ENCODE data around the gene ZNF318. TPM values are rescaled to one million over a fixed set of nuclear protein-coding genes. Genes with fewer than 3 reads are reported as not detected.

Gene ZNF318
- total RNA-seq, 1 experiment from 2014 or later: 24.3 TPM

DNA sequence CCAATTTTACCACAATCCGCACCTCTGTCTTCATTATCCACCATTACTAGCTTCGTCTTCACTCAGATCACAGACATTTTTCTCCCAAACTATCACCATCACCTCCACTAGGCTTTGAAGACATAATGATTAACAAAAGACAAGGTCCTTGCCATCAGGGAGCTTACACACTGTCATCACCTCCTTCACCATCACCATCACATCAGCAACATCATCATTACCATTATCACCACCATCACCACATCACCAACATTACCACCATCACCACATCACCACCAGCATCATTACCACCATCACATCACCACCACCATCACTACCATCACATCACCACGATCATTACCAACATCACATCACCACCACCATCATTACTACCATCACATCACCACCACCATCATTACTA is 75.7 kb downstream of the ZNF318 start:
- CTCF ChIA-PET: no interaction called here
- no peaks in the 10 kb centered on the region for H3K36me3 Mint-ChIP-seq

DNA sequence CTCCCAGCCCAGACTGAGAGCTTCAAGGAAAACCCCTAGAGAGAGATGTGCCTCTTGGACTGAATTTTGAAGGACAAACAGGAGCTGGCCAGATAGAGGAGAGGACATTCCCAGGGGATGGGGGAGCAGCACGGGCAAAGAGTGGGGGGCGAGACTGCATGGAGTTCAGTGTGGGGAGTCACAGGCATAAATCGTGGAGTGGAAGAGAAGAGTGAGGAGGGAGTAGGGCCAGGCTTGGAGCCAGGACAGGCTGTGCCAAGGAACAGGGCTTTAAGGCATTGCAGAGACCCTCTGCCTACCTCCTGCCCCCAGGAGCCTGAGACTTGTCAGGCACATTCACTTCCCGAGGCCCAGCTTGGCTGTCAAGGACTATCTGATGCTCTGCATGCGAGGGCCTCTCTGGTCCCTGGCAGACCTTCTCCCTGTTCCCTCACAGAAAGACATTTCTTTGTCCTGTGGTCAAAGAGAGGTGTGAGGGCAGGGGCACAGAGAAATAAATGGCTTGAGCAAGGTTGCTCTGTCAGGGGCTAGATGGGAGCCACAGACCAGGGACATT is 76.6 kb downstream of the ZNF318 start:
- H3K4me1 Mint-ChIP-seq: peaks cover 7% of the 10 kb centered on the region
- H3K9me3 Mint-ChIP-seq: no peaks in the 10 kb centered on the region
- peaks cover 9% of the 10 kb centered on the region for H3K27me3 Mint-ChIP-seq (ENCODE audit: low read depth)
- H3K4me3 Mint-ChIP-seq: no peak overlapping the region
- no peak overlapping the region for H3K27ac Mint-ChIP-seq
- ATAC-seq: no peak
- DNase-seq (ENCODE audit: low spot score): no peak
- H3K36me3 Mint-ChIP-seq: no peaks in the 10 kb centered on the region
- ChIA-PET POLR2A (interaction anchor here (0.7 kb wide), 1 partner anchor 63 kb away, joined by 3 read pairs; no protein-coding TSS in a partner anchor), CTCF (interaction anchor here (0.7 to 1.0 kb wide), 3 partner anchors 14 to 1097 kb away, joined by 3 read pairs; no protein-coding TSS in a partner anchor)
- TF ChIP-seq ATF6 (CRISPR knock-in tag; IDR thresholded peaks at IDR 0.05): no peak
- TF ChIP-seq USF2 (CRISPR knock-in tag; IDR thresholded peaks at IDR 0.05): no peak
- TF ChIP-seq GABPB1 (CRISPR knock-in tag; IDR thresholded peaks at IDR 0.05): no peak
- no peak for TF ChIP-seq E2F5 (CRISPR knock-in tag; IDR thresholded peaks at IDR 0.05)
- no peak for TF ChIP-seq ZNF121 (CRISPR knock-in tag; IDR thresholded peaks at IDR 0.05)
- no peak for TF ChIP-seq GTF2I (CRISPR knock-in tag; conservative IDR thresholded peaks at IDR 0.05)
- no peak for TF ChIP-seq MLX (CRISPR knock-in tag; IDR thresholded peaks at IDR 0.05)
- TF ChIP-seq ARID4B (CRISPR knock-in tag; IDR thresholded peaks at IDR 0.05; ENCODE audit: borderline replicate concordance): no peak

More for the DNA sequence above, 75.7 kb downstream of the ZNF318 start:
- TF ChIP-seq FOXJ3 (CRISPR knock-in tag; IDR thresholded peaks at IDR 0.05; ENCODE audit: borderline replicate concordance) (no peak), ZNF121 (CRISPR knock-in tag; IDR thresholded peaks at IDR 0.05) (no peak), TCF7 (CRISPR knock-in tag; IDR thresholded peaks at IDR 0.05; ENCODE audit: low read depth) (no peak), GRHL2 (CRISPR knock-in tag; IDR thresholded peaks at IDR 0.05; ENCODE audit: insufficient replicate concordance, severe bottlenecking) (no peak), ELF4 (CRISPR knock-in tag; IDR thresholded peaks at IDR 0.05; ENCODE audit: low read depth) (no peak), ATF3 (CRISPR knock-in tag; conservative IDR thresholded peaks at IDR 0.05) (no peak), KAT7 (CRISPR knock-in tag; IDR thresholded peaks at IDR 0.05; ENCODE audit: borderline replicate concordance) (no peak), MYBL2 (CRISPR knock-in tag; IDR thresholded peaks at IDR 0.05) (no peak), ZBTB43 (CRISPR knock-in tag; IDR thresholded peaks at IDR 0.05) (no peak), ZNF423 (CRISPR knock-in tag; IDR thresholded peaks at IDR 0.05) (no peak), ZNF232 (CRISPR knock-in tag; IDR thresholded peaks at IDR 0.05) (no peak), IRF2 (CRISPR knock-in tag; IDR thresholded peaks at IDR 0.05; ENCODE audit: borderline replicate concordance, low read depth) (no peak), ZBTB21 (CRISPR knock-in tag; IDR thresholded peaks at IDR 0.05; ENCODE audit: borderline replicate concordance) (no peak), ZNF138 (CRISPR knock-in tag; conservative IDR thresholded peaks at IDR 0.05) (no peak), NFE2L1 (CRISPR knock-in tag; IDR thresholded peaks at IDR 0.05) (no peak)
- TF ChIP-seq, protein P1, sequence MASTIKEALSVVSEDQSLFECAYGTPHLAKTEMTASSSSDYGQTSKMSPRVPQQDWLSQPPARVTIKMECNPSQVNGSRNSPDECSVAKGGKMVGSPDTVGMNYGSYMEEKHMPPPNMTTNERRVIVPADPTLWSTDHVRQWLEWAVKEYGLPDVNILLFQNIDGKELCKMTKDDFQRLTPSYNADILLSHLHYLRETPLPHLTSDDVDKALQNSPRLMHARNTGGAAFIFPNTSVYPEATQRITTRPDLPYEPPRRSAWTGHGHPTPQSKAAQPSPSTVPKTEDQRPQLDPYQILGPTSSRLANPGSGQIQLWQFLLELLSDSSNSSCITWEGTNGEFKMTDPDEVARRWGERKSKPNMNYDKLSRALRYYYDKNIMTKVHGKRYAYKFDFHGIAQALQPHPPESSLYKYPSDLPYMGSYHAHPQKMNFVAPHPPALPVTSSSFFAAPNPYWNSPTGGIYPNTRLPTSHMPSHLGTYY (CRISPR knock-in tag; IDR thresholded peaks at IDR 0.05): no peak
- TF ChIP-seq, protein P2, sequence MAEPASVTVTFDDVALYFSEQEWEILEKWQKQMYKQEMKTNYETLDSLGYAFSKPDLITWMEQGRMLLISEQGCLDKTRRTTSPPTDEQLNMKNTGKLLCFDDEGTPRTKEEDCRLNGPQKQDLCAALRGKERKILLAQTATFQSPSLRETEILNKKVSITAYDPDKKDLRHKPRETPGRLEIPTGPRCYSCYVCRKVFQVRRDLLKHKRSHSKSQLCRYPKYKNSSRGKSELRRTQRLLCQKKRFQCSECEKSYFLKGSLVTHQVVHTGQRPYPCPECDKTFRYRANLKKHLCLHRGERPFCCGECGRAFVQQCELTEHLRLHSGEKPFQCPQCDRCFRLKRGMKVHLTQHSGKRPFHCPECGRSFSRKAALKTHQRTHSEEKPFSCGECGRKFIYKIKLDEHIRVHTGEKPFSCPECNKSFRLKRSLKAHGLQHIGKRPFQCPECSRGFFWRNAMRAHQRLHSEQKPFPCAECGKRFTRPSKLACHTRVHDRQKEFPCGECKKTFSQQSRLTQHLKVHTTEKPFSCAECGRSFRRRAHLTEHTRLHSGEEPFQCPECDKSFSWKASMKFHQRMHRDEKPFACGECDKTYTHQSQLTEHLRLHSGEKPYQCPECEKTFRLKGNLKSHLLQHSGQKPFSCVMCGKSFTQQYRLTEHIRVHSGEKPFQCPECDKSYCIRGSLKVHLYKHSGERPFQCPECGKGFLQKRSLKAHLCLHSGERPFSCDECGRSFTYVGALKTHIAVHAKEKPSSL (CRISPR knock-in tag; conservative IDR thresholded peaks at IDR 0.05): no peak
- Mint-ChIP-seq H3K27me3 (ENCODE audit: low read depth) (peaks cover 9% of the 10 kb centered on the region), H3K9me3 (no peaks in the 10 kb centered on the region), H3K27ac (no peak overlapping the region), H3K4me3 (no peak overlapping the region), H3K4me1 (peaks cover 8% of the 10 kb centered on the region)
- POLR2A ChIA-PET: interaction anchor here (0.6 kb wide), 1 partner anchor 349 kb away, joined by 7 read pairs; no protein-coding TSS in a partner anchor
- ATAC-seq: no peak
- no peak for DNase-seq (ENCODE audit: low spot score)

Data from WTC11 (cell line).